Measurements from ENCODE around the gene SRM. TPM values are rescaled to one million over a fixed set of nuclear protein-coding genes. Genes with fewer than 3 reads are reported as not detected.

The SRM gene
- 75.0 and 86.5 TPM in 2 replicates for total RNA-seq

DNA sequence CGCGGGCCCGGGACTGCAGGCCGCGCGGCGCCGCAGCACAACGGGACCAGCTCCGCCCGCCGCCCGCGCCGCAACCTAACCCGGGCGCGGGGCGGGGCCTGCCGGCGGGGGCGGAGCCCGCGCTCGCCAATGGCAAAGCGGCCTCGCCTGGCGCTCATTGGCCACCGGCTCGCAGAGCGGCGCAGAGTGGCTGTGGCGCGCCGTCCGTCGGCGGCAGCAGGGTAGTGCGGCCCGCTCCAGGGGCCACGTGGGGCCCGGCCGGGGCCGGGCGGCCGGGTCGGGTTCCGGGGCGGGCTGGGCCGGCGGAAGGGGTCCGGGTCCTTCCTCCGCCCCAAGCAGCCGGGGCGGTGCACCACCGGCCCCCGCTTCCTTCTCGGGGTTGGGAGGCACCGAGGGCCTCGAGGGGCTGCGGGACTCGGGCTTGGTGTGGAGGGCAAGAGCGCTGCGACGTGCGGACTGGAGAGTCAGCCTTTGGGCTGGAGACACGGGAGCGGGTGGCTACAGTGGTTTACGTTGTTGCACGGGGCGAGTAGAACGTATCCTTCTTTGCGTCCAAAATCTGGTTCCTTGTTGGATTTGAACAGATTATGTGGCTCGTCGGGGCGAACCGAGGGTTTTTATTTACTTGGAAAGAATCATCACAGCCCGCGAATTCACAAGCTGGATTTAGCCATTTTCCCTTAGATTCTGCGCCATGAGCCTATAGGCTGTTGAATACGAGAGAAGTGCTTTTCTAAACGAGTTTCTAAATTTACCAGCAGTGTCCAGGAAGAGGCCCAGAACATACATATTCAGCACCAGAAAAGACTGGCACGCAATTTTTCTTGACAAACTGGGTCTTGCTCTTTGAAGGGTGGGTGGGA lies at the start of gene SRM:
Gene SRM, minus strand, starts transcription at position 51 of the 863 bp plus-strand sequence. CDS start 75 bp downstream, outside the sequence.

DNA sequence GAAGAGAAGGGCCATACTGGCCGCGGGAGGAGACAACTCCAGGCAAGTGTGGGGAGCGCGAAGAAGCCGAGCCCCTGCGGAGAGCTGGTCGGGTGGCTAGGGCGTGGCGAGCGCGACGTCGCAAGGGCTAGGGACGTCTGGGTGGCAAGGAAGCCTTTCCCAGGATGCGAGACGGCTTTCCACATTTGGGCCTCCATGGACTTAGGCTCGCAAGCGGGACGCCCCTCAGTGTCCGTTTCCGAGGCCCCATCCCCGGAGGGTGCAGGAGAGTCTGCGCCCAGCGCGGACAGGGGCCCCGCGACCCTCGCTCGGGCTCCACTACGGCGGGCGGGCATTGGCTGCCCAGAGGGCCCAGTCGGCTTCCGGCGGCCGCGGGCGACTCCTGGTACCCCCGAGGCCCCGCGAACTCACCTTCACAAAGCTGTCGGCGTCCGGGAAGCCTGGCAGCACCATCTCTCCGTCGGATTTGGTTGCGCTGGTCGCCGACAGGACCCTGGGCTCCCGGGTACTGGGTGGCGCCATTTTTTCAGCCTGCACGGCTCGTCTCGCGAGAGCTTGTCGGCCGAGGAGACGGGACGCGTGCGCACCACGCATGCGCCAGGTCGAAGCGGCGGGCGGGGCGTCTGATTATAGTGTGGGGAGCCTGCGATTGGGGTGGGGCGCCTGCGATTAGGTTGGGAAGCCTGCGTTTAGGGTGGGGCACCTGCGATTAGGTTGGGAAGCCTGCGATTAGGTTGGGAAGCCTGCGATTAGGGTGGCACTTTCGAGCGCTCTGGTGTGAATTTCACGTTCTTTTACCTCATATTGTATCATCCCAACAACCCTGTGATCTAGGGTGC lies 39.7 kb upstream of the SRM start, which contains the start of gene EXOSC10:
Gene EXOSC10, minus strand, starts transcription at position 560 of the 839 bp plus-strand sequence. Its CDS starts 38 bp downstream, at position 522.

DNA sequence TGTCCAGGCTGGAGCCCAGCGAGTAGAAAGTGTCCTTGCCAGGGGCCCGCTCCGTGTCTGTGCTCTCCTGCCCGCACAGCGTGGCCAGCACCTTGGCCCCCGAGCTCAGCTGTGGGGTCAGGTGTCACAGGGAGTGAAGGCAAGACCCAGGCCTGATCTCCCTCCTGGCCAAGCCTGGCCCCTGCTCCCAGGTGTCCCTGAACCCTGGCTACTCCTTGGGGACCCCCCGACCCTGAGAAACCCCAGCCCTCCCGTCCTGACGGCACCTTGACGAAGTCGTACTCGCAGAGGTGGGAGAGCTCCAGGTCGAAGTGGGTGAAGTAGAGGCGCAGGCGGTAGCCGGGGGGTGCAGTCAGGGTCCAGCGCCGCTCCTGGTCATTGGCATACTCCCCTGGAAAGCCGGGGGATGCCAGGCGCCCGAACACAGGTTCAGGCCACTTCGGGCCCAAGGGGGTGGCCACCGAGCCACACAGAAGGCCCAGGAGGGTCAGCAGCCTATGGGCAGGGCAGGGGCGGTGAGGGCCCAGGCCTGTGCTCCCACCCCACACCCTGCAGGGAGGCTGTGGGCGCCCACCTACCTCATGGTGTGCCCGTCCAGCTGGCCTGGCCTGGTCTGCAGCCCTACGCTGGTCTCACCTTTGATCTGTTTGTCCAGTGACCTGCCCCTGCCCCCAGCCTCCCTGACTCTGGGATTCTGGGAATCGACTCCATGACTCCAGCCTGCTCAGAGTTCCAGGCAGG lies 13.0 kb downstream of the SRM start, which contains the start of gene MASP2:
Gene MASP2, minus strand, starts transcription at position 615 of the 741 bp plus-strand sequence. Its CDS starts 32 bp downstream, at position 583.

DNA sequence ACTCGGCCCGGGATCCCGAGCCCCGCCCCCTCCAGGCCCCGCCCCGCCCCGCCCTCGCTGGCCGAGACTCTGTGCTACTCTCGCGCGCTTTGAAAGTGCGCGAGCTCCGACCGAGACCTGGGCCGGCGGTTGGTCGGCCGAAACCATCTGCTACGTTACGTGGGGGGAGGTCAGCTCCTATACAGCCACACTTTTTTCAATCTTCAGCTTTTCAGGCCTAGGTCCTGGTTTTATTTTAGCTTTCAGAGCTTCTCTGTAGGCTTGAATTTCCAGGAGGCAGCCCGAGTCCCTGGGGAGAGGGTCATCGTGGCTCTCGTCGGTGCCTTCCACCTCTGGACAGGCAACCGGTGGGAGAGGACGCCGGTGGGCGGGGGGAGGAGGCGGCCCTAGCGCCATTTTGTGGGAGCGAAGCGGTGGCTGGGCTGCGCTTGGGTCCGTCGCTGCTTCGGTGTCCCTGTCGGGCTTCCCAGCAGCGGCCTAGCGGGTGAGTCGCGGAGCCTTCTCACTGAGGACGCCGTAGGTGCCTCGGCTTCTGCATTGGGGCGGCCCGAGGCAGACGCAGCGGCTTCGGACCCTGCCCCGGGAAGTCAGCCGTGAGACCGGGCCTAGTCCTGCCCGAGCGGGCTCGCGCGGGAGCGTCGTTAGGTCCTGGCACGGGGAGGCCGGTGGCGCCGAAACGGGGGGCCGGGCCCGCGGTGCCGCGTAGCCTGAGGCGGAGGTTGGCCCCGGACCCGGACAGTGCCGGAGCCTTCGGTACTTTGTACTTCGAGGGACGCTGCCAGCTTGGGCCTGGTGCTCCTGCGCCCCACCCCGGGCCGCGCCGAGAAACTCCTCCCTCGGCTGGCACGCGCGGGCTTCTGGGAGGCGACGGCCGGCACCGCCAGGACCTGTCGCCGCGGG lies 47.3 kb downstream of the SRM start, which contains the start of gene TARDBP:
Gene TARDBP, plus strand, starts transcription at position 395 of the 900 bp plus-strand sequence. CDS start 1,074 bp downstream, outside the sequence.

Other genes starting within 250 kb of the SRM start
- gene TARDBP, start 47.4 kb downstream of the SRM start, total RNA-seq: 33.2 and 36.7 TPM in 2 replicates
- gene MASP2, start 12.8 kb downstream of the SRM start, total RNA-seq: not detected in 2 replicates
- gene EXOSC10, start 39.9 kb upstream of the SRM start, total RNA-seq: 34.9 and 54.8 TPM in 2 replicates
- not detected in 2 replicates for gene ANGPTL7, start 129.3 kb upstream of the SRM start, total RNA-seq
- gene MTOR, start 202.5 kb upstream of the SRM start, total RNA-seq: 30.3 and 33.7 TPM in 2 replicates
- gene UBIAD1, start 213.2 kb upstream of the SRM start, total RNA-seq: 6.3 and 10.6 TPM in 2 replicates

Measured in myometrial cell (primary cell).